ENCODE measurements around the gene NBAS.

NBAS gene

GRCh38 chr2:15388406-15389325 is 172.5 kb downstream of the NBAS start:
- H4K20me1 ChIP-seq (ENCODE audit: insufficient read depth, low read length) = no peaks in the 10 kb centered on the region
- H3K4me3 ChIP-seq (ENCODE audit: low read length) = no peak overlapping the region
- H3K9me3 ChIP-seq (ENCODE audit: insufficient read depth, low read length) = no peaks in the 10 kb centered on the region
- no peak overlapping the region for H3K27ac ChIP-seq (ENCODE audit: low read length)
- H3K79me2 ChIP-seq (ENCODE audit: low read length) = no peaks in the 10 kb centered on the region
- no peak overlapping the region for H3K4me2 ChIP-seq (ENCODE audit: low read length)
- H3K9ac ChIP-seq (ENCODE audit: low read length) = no peak overlapping the region
- H3K36me3 ChIP-seq (replicated peaks; ENCODE audit: low read depth, low read length) = no peaks in the 10 kb centered on the region
- no peaks in the 10 kb centered on the region for H3K4me1 ChIP-seq (ENCODE audit: low read length)
- TF ChIP-seq CTCF (IDR thresholded peaks at IDR 0.05; ENCODE audit: low read depth, low read length) (no peak), EZH2phosphoT487 (IDR thresholded peaks at IDR 0.05; ENCODE audit: low read depth) (no peak)
- H2AFZ ChIP-seq (ENCODE audit: low read depth, low read length) = no peak overlapping the region
- no peaks in the 10 kb centered on the region for H3K27me3 ChIP-seq (ENCODE audit: low read depth, low read length)

GRCh38 chr2:15385184-15385583 is 175.9 kb downstream of the NBAS start:
- no peaks in the 10 kb centered on the region for H4K20me1 ChIP-seq (ENCODE audit: insufficient read depth, low read length)
- H3K9me3 ChIP-seq (ENCODE audit: insufficient read depth, low read length) = no peaks in the 10 kb centered on the region
- H3K4me1 ChIP-seq (ENCODE audit: low read length) = no peaks in the 10 kb centered on the region
- H3K36me3 ChIP-seq (replicated peaks; ENCODE audit: low read depth, low read length) = no peaks in the 10 kb centered on the region
- no peak overlapping the region for H3K4me2 ChIP-seq (ENCODE audit: low read length)
- no peaks in the 10 kb centered on the region for H3K79me2 ChIP-seq (ENCODE audit: low read length)
- H3K4me3 ChIP-seq (ENCODE audit: low read length) = no peak overlapping the region
- H3K27ac ChIP-seq (ENCODE audit: low read length) = no peak overlapping the region
- TF ChIP-seq EZH2phosphoT487 (IDR thresholded peaks at IDR 0.05; ENCODE audit: low read depth) = no peak
- TF ChIP-seq CTCF (IDR thresholded peaks at IDR 0.05; ENCODE audit: low read depth, low read length) = no peak
- no peak overlapping the region for H2AFZ ChIP-seq (ENCODE audit: low read depth, low read length)
- H3K9ac ChIP-seq (ENCODE audit: low read length) = no peak overlapping the region
- no peaks in the 10 kb centered on the region for H3K27me3 ChIP-seq (ENCODE audit: low read depth, low read length)

GRCh38 chr2:15383695-15384350 is 177.3 kb downstream of the NBAS start:
- Histone ChIP-seq H3K4me2 (ENCODE audit: low read length) (no peak overlapping the region), H3K27ac (ENCODE audit: low read length) (no peak overlapping the region), H3K4me1 (ENCODE audit: low read length) (peaks cover 3% of the 10 kb centered on the region), H3K9me3 (ENCODE audit: insufficient read depth, low read length) (no peaks in the 10 kb centered on the region), H3K9ac (ENCODE audit: low read length) (no peak overlapping the region), H3K36me3 (replicated peaks; ENCODE audit: low read depth, low read length) (peaks cover 5% of the 10 kb centered on the region), H3K79me2 (ENCODE audit: low read length) (no peaks in the 10 kb centered on the region), H2AFZ (ENCODE audit: low read depth, low read length) (no peak overlapping the region), H4K20me1 (ENCODE audit: insufficient read depth, low read length) (no peaks in the 10 kb centered on the region), H3K4me3 (ENCODE audit: low read length) (no peak overlapping the region), H3K27me3 (ENCODE audit: low read depth, low read length) (no peaks in the 10 kb centered on the region)
- no peak for TF ChIP-seq EZH2phosphoT487 (IDR thresholded peaks at IDR 0.05; ENCODE audit: low read depth)
- TF ChIP-seq CTCF (IDR thresholded peaks at IDR 0.05; ENCODE audit: low read depth, low read length) = no peak
